ENCODE results near the gene PSMB5. TPM values are rescaled to one million over a fixed set of nuclear protein-coding genes. Genes with fewer than 3 reads are reported as not detected.

The PSMB5 gene
- total RNA-seq, 1 experiment from 2014 or later: 224 TPM

DNA sequence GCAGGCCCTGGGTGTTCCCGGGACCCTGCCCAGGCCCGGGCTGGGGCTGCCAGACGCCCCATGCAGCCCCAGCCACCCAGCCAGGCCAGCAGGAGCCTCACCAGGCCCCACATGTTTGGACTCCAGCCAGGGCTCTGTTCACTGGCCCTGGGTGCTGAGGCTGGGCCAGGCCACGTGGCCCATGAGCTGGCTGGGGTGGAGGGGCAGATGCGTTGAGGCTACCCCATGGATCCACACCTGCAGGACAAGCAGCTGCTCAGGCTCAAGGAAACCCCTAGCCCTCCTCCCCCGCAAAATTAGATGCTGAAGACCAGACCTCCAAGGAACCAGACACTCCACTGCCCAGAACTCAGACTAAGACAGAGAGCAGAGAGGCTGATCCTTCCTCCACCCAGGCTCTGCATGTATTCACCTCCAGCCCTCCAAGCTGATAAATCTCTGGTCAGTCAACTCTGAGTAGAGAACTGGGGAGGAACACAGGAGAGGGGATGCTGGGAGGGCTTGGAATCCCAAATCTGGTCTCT, 21.0 kb upstream of the PSMB5 start:
- no peak for DNase-seq (ENCODE audit: low spot score)
- POLR2A ChIA-PET: interaction anchor here (1.3 to 1.7 kb wide), 3 partner anchors 40 to 73 kb away, joined by 4 to 5 read pairs (median 4); partner anchors contain the start of genes ACIN1, AJUBA and C14orf119

More for the DNA sequence above, 21.0 kb upstream of the PSMB5 start:
- Mint-ChIP-seq H3K4me1 (peaks cover 16% of the 10 kb centered on the region), H3K9me3 (no peaks in the 10 kb centered on the region), H3K27ac (no peak overlapping the region; the same call in 1 of the 2 replicates), H3K27me3 (ENCODE audit: low read depth) (peaks cover 5% of the 10 kb centered on the region; the same call in 1 of the 2 replicates), H3K4me3 (peak overlapping the region; percentile 71), H3K36me3 (peaks cover 14% of the 10 kb centered on the region)
- no peak for ATAC-seq
- TF ChIP-seq SOX15 (CRISPR knock-in tag; IDR thresholded peaks at IDR 0.05) (no peak), ZNF416 (CRISPR knock-in tag; IDR thresholded peaks at IDR 0.05) (no peak), ZNF396 (CRISPR knock-in tag; IDR thresholded peaks at IDR 0.05; ENCODE audit: borderline replicate concordance) (no peak), ESRRA (CRISPR knock-in tag; IDR thresholded peaks at IDR 0.05; ENCODE audit: borderline replicate concordance) (no peak), SMAD3 (CRISPR knock-in tag; IDR thresholded peaks at IDR 0.05; ENCODE audit: borderline replicate concordance) (no peak), CREM (CRISPR knock-in tag; IDR thresholded peaks at IDR 0.05) (no peak), TEAD4 (CRISPR knock-in tag; IDR thresholded peaks at IDR 0.05) (no peak), JAZF1 (CRISPR knock-in tag; IDR thresholded peaks at IDR 0.05) (no peak), ZNF121 (CRISPR knock-in tag; IDR thresholded peaks at IDR 0.05) (no peak), EMX1 (CRISPR knock-in tag; IDR thresholded peaks at IDR 0.05) (no peak), NFE2L1 (CRISPR knock-in tag; IDR thresholded peaks at IDR 0.05) (no peak), NFYB (CRISPR knock-in tag; conservative IDR thresholded peaks at IDR 0.05; ENCODE audit: low read depth) (no peak), KAT7 (CRISPR knock-in tag; IDR thresholded peaks at IDR 0.05; ENCODE audit: borderline replicate concordance) (no peak), CREB1 (CRISPR knock-in tag; IDR thresholded peaks at IDR 0.05) (no peak)
- TF ChIP-seq, protein P1, sequence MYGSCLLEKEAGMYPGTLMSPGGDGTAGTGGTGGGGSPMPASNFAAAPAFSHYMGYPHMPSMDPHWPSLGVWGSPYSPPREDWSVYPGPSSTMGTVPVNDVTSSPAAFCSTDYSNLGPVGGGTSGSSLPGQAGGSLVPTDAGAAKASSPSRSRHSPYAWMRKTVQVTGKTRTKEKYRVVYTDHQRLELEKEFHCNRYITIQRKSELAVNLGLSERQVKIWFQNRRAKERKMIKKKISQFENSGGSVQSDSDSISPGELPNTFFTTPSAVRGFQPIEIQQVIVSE (CRISPR knock-in tag; IDR thresholded peaks at IDR 0.05; ENCODE audit: borderline replicate concordance): no peak
- TF ChIP-seq, protein P2, sequence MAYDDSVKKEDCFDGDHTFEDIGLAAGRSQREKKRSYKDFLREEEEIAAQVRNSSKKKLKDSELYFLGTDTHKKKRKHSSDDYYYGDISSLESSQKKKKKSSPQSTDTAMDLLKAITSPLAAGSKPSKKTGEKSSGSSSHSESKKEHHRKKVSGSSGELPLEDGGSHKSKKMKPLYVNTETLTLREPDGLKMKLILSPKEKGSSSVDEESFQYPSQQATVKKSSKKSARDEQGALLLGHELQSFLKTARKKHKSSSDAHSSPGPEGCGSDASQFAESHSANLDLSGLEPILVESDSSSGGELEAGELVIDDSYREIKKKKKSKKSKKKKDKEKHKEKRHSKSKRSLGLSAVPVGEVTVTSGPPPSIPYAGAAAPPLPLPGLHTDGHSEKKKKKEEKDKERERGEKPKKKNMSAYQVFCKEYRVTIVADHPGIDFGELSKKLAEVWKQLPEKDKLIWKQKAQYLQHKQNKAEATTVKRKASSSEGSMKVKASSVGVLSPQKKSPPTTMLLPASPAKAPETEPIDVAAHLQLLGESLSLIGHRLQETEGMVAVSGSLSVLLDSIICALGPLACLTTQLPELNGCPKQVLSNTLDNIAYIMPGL (CRISPR knock-in tag; IDR thresholded peaks at IDR 0.05): no peak
- TF ChIP-seq, protein P3, sequence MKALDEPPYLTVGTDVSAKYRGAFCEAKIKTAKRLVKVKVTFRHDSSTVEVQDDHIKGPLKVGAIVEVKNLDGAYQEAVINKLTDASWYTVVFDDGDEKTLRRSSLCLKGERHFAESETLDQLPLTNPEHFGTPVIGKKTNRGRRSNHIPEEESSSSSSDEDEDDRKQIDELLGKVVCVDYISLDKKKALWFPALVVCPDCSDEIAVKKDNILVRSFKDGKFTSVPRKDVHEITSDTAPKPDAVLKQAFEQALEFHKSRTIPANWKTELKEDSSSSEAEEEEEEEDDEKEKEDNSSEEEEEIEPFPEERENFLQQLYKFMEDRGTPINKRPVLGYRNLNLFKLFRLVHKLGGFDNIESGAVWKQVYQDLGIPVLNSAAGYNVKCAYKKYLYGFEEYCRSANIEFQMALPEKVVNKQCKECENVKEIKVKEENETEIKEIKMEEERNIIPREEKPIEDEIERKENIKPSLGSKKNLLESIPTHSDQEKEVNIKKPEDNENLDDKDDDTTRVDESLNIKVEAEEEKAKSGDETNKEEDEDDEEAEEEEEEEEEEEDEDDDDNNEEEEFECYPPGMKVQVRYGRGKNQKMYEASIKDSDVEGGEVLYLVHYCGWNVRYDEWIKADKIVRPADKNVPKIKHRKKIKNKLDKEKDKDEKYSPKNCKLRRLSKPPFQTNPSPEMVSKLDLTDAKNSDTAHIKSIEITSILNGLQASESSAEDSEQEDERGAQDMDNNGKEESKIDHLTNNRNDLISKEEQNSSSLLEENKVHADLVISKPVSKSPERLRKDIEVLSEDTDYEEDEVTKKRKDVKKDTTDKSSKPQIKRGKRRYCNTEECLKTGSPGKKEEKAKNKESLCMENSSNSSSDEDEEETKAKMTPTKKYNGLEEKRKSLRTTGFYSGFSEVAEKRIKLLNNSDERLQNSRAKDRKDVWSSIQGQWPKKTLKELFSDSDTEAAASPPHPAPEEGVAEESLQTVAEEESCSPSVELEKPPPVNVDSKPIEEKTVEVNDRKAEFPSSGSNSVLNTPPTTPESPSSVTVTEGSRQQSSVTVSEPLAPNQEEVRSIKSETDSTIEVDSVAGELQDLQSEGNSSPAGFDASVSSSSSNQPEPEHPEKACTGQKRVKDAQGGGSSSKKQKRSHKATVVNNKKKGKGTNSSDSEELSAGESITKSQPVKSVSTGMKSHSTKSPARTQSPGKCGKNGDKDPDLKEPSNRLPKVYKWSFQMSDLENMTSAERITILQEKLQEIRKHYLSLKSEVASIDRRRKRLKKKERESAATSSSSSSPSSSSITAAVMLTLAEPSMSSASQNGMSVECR (CRISPR knock-in tag; IDR thresholded peaks at IDR 0.05; ENCODE audit: borderline replicate concordance): no peak
- TF ChIP-seq, protein P4, sequence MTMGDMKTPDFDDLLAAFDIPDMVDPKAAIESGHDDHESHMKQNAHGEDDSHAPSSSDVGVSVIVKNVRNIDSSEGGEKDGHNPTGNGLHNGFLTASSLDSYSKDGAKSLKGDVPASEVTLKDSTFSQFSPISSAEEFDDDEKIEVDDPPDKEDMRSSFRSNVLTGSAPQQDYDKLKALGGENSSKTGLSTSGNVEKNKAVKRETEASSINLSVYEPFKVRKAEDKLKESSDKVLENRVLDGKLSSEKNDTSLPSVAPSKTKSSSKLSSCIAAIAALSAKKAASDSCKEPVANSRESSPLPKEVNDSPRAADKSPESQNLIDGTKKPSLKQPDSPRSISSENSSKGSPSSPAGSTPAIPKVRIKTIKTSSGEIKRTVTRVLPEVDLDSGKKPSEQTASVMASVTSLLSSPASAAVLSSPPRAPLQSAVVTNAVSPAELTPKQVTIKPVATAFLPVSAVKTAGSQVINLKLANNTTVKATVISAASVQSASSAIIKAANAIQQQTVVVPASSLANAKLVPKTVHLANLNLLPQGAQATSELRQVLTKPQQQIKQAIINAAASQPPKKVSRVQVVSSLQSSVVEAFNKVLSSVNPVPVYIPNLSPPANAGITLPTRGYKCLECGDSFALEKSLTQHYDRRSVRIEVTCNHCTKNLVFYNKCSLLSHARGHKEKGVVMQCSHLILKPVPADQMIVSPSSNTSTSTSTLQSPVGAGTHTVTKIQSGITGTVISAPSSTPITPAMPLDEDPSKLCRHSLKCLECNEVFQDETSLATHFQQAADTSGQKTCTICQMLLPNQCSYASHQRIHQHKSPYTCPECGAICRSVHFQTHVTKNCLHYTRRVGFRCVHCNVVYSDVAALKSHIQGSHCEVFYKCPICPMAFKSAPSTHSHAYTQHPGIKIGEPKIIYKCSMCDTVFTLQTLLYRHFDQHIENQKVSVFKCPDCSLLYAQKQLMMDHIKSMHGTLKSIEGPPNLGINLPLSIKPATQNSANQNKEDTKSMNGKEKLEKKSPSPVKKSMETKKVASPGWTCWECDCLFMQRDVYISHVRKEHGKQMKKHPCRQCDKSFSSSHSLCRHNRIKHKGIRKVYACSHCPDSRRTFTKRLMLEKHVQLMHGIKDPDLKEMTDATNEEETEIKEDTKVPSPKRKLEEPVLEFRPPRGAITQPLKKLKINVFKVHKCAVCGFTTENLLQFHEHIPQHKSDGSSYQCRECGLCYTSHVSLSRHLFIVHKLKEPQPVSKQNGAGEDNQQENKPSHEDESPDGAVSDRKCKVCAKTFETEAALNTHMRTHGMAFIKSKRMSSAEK (CRISPR knock-in tag; IDR thresholded peaks at IDR 0.05; ENCODE audit: borderline replicate concordance): no peak
- TF ChIP-seq, protein P5, sequence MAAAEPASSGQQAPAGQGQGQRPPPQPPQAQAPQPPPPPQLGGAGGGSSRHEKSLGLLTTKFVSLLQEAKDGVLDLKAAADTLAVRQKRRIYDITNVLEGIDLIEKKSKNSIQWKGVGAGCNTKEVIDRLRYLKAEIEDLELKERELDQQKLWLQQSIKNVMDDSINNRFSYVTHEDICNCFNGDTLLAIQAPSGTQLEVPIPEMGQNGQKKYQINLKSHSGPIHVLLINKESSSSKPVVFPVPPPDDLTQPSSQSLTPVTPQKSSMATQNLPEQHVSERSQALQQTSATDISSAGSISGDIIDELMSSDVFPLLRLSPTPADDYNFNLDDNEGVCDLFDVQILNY (CRISPR knock-in tag; IDR thresholded peaks at IDR 0.05): no peak
- CTCF ChIA-PET: interaction anchor here (0.8 to 8.8 kb wide), 18 partner anchors 13 to 234 kb away, joined by 3 to 224 read pairs (median 12); partner anchors contain the start of genes AJUBA, PRMT5 and PSMB11
